Stimulated activated CD4-positive, alpha-beta T cell treated with anti-CD3 and anti-CD28 coated beads, Interleukin-4, amount 100 ng/mL, for 48 hours (primary cell): ENCODE results near the gene MARK2.

ENCODE experiments used
- DNase-seq, 2 donors: peaks; one replicate each; pipeline ENCODE4 v3.0.0-alpha.2; 2020; ENCODE audit warnings: low read depth in 2 of 2

The MARK2 gene

DNA sequence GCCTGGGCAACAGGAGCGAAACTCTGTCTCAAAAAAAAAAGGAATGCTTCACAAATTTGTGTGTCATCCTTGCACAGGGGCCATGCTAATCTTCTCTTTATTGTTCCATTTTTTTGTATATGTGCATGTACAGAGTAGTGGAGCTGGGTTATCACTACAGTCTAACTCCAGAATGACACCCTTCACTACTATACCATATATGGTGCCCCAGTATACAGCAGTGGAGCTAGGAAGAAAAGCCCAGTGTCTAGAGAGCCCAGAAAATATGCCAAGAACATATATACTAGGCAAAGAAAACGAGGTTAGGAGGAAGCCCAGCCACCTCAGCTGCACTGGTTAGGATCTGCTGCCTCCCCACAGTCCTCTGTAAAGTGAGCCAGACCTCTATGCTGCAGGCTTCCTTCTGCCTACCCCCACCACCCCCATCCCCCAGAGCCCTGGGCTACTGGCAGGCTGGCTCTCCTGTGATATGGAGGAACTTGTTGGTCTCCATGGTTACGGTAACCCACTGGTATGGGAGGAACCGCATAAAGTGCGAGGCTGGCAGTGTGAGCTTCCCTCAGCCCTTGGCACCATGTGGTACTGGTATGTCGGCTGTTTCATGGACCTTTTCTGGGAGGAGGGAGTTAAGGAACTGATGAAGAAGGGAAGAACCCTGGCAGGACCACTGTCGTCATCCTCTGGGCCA is 43.8 kb downstream of the MARK2 start:
- DNase-seq, result no peak

DNA sequence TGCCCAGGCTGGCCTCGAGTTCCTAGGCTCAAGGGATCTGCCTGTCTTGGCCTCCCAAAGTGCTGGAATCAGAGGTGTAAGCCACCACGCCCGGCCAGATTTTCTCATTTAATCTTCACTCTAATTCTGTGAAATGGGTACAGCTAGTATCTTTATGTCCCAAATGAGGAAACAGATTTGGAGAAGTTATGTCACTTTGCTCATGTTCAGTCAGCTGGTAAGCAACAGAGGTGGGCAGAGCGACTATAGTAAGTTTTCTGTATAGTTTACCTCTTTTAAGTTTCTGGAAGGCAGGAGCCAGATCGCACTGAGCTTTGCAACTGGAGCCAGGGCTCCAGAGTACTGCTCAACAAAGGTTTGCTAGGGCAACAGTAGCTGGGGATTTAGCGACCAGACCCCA is 44.9 kb downstream of the MARK2 start:
- no peak for DNase-seq

DNA sequence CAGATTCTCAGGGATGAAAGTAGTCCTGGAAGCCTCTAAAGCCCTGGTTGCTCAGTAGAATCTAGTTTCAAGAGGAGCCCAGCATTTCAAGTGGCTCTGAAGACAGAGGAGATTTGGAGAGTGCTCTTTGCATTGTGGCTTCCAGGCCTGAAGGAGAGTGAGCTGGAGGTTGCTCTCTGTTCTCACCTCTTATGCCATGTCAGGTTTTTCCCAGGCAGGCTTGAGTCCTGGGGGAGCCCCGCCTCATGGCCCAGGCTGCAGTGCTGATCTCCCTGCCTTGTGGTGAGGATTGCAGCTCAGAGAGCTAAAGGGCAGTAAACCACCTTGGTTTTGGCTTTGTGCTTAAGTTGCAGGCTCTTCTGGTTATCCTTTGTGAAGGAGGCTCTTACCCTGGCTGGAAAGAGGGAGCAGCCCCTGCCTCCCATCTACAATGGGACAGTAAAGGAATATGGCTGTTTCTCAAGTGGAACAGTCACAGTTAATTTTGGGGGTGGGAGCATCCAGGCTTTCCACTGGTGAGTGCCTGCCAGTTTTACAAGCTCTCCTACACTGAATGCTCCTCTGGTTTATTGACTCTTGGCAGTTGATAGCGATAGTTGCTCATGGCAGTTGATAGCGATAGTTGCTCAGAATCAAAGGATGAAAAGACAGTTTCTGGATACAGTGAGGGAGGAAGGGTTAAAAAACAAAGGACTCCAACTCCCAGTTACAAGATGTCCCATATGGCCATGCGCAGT is 45.5 kb downstream of the MARK2 start:
- DNase-seq, result no peak

DNA sequence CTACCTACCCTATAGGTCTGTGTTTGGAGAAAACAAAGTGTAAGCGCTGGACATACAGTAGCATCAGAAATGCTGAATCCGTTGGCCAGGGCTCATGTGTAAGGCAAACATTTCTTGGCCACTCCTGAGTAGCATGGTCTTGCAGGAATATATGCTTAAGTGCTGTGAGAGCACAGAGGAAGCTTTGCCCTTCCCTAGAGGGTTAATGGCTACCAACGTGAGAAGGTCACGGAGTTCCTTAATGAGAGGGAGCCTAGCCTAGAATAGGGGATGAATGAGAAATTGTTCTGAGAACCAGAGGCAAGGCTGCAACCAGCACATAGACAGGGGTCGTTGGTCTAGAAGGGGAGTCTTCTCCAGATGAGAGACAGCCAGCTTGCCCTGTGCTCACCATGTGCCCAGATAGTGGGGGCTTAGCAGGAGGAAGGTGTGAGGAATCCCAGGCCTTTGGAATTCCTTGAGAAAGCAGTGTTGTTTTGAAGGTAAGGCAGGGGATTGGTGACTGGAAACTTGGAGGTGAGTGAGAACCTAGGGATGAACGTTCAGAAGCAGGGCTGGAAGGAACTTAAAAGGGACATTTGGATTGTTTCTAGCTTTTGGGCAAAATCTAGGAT is 48.6 kb downstream of the MARK2 start:
- no peak for DNase-seq

DNA sequence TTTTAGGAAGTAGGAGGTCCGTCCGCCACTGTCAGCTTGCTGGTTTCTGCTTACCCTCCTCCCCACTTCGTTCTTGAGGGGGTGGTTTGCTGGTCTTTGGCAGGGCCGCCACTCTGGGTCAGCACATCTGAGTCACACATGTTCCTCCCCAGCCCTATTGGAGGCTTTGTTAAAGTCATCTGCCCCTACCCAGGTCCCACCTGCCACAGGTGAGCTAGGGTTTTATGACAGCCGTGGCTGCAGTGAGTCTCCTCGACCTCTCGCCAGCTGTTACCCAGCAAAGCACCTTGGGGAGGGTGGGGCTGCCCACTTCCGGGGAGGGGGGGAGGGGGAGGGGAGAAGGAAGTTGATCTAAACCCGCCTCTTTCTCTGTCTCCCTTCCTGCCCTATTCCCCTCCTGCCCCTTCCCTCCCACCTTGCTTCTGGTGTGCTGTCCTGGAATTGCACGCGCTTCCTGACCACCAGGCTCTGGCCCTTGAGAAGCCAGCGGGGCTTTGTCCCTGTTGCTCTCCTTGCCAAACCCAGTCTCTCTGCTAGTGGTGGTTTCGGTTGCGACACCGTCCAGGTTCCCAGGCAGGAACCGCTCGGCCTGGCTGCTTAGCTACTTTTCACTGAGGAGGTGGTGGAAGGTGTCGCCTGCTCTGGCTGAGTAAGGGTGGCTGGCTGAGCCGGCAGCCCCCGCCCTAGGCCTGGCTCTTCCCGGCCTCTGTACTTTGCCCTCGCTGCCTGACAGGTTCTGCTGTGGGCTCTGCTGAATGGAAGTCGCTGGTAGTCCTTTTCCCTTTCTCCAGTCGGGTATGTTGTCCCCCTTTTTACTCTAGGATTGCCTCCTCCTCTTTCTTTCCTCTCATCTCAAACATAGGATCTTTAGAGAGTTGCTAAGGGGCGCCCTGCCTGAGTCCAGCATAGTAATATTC is 49.5 kb downstream of the MARK2 start:
- peak; percentile 37 to 54 for DNase-seq

DNA sequence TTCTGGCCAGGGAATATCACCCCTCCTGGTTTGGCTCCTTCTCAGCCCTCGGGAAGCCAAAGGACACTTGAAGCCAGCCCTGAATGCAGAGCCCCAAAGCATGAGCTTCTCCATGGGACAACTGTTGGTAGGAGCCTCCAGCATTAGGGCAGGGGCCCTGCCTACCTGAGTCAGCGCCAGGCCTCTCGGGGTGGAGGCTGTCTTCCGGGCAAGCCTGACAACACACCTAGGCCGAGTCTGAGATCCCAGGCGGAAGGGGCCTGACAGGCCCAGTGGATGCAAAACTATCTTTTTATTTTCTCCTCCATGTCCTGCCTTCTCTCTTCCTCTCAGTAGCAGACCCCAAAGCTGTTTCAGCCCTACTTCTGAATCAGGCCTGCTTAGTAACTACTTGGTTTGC is 50.4 kb downstream of the MARK2 start:
- no peak for DNase-seq

DNA sequence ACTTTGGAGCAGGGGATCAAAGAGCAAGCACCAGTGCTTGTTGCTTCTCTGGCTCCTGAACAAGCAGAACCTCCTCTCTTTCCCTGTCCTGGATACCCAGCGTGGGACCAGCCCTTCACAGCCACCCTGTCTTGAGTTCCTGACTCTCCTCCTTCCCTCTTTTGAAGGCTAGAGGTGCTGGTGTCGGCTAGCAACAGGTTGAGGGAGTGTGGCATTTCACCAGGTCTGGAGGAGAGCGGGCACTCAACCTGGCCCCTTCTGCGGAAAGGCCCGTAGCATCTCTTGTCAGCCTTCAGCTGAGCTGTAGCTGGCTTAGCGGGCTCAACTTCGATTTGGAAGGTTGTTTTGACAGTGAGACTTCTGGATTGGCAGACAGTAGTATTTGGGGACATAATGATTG is 51.5 kb downstream of the MARK2 start:
- DNase-seq, result no peak

DNA sequence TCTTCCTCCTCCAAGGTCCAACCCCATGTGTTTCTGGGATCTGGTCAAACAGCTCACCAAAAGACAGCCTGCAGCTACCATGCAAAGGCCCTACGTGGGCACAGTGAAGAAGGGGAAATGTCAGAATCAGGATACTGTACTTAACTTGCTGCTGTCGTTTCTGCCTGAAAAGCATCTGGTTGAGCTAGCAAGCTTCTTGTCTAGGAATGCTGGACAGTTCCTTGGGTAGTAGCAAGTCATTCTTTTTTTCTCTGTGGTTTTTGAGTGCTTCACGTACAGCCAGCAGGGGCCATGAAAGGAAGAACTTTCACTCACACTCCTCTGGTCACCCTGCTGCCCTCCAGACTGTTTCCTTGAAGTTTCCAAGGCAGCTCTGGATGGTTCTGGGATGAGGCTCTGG is 53.3 kb downstream of the MARK2 start:
- DNase-seq, result no peak

DNA sequence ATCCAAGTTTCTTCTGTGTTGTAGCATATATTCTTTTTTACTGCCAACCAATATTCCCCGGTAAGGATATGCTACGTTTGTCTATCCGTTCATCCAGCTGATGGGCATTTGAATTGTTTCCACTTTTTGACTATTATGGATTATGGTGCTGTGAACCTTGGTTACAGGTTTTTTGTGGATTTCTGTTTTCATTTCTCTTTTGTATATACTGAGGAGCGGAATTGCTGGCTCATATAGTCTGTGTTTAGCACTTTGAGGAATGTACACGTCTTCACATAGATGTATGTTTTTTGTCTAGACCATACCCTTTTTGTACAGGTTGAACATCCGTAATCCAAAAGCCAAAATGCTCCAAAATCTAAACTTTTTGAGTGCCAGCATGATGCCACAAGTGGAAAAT is 54.4 kb downstream of the MARK2 start:
- no peak for DNase-seq

DNA sequence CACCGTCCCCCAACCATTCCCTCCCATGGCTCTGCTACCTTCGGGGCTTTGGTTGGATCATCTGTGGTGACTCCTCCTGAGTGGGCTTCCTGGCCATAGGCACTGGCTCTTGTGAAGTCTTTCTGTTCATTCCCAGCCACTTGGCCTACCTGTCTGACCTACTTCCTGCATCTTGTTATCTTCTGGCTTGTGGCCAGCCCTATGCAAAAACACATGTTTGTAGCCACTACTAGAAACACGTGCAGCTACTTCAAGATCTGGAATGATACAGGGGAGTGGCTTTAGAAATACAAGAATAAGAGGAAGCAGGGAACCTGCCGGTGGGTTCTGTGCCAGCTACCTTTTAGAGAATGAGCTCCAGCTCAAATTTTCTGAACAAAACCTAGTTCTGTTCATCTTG is 57.2 kb downstream of the MARK2 start:
- DNase-seq, result no peak

DNA sequence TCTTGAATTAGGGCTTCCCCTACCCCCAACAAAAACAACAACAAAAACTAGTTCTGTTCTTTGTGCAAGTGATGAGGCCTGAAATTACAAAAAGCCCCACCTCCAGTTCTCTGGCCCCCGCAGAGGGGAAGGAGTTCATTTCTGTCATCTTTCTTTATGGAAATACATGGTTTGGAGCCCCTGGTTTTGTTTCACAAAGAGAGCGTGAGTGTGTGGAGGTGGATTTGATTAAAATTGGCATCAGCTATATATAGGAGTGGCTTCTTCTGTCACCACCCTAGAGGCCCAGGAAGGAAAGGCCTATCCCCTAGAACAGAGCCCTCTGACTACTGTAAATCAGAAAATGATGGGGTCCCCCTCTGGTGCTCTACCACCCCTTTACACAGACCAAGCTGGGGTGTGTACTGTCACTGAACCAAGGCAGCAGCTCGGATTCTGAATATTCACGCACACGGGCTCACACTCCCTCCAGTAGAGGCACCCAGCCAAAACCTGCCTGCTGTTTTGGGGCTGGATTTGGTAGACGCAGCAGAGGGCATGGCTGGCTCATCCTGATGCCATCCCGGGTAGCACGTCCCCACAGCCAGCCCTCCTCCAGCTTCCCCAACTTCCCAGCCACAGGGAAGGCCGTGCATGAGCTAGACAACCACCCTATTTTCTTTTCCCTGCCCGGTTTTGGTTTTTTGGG is 58.7 kb downstream of the MARK2 start:
- DNase-seq, result no peak

DNA sequence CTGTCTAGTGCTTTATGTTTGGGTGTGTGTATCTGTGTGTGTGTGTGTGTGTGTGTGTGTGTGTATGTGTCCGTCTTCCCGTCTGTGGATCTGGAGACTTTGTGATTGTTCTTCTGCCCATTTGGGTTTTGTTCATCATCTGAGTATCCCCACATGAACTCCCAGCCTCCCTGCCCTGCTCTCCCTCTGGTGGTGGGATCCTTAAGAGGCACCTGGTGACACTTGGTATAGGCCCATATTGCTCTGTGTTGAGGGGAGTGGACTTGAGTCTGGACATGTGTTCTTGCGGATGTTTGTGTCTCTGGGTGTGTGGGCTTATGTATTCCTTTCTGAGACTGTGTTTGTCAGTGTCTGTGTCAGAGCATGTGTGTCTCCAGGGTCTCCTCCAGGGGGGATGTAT is 62.8 kb downstream of the MARK2 start:
- DNase-seq, result no peak

DNA sequence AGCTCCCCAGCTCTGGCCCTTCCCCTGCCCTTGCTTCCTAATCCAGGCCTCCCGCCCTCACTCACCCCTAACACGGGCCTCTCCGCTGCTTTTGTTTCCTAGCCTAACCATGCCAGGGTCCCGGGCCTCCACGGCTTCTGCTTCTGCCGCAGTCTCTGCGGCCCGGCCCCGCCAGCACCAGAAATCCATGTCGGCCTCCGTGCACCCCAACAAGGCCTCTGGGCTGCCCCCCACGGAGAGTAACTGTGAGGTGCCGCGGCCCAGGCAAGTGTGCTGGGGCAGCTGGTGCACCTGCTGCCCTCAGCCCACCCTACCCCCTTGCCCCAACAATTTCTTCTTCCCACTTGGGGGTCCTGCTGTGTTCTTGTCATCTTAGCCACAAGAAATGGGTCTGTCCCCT is 65.0 kb downstream of the MARK2 start:
- DNase-seq, result no peak

DNA sequence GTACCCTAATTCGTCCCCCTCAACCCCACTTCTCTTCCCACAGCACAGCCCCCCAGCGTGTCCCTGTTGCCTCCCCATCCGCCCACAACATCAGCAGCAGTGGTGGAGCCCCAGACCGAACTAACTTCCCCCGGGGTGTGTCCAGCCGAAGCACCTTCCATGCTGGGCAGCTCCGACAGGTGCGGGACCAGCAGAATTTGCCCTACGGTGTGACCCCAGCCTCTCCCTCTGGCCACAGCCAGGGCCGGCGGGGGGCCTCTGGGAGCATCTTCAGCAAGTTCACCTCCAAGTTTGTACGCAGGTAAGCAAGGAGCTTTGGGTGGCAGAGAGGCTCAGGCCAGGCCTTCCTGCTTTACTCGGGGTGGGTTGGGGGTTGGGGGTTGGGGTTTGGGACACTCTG is 65.8 kb downstream of the MARK2 start:
- no peak for DNase-seq

DNA sequence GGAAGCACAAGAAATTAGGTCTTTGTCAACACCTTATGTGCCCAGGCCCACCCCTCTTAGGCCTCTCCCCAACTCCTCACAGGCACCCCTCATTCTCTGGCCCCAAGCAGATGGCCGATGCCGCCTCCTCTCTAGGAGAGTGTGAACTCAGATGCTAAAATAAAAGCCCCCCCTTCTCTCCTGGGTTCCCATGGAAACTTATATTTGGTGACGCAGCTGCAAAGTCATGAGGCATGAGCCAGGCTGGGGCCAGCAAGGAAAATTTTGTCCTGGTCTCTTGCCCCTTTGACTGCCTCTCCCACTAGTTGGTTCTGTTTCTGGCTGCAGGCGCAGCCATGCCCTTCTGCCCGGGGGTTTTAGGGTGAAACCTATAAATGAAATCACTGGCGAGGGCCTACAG is 66.3 kb downstream of the MARK2 start:
- no peak for DNase-seq

DNA sequence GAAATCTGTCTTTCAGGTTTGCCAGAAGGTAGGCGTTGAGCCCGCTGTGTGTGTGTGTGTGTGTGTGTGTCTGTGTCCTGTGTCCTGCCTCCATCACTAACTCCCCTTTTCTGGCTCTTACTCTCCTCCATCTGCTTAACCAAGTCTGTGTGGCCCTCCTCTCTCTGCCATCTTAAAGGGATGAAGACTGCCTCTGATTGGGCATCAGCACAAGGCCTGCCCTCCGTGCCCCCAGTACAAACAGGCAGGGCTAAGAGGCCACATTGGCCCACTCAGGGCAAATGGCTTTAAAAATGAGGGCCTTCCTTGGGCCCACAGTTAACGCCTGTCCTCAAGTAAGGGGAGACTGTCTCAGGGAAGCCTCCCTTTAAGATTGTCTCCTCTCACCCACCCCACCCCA is 67.2 kb downstream of the MARK2 start:
- no peak for DNase-seq

DNA sequence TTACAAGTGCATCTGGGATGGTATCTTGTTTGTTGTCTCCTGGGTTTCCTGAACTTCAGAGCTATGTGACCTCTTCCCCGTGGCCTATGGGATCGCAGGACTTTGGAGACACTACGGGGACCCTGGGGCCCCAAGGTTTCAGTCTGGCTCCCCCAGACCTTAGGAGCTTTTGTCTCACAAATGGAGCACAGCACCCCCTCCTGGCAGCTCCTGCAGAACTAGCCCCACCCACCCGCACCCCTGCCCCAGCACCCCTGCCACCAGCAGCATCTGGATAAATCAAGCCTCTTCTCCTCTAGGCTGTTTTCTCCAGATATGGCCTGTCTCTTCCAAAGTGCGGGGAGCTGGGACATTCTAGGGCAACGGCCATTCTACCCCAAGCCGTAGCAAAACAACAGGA is 67.7 kb downstream of the MARK2 start:
- DNase-seq, result peak; percentile 32 to 37

DNA sequence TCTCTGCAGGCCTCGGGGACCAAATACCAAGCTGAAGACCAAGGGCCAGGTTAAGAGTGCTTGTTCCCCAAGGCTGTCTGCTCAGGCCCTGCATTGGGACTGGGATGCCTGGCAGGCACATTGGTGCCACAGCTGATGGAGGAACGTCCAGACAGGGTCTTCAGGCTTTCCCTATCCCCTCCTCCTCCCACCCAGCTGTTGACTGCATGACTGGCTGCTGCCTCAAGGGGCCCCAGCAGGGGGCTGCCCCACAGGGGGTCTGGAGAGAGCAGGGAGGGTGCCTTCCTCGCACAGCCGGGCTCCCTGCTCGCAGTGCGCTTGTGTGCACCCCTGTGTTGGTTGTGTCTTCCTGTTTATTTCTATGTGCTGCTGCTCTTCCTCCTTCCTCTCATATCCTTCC is 68.2 kb downstream of the MARK2 start:
- DNase-seq, result no peak

DNA sequence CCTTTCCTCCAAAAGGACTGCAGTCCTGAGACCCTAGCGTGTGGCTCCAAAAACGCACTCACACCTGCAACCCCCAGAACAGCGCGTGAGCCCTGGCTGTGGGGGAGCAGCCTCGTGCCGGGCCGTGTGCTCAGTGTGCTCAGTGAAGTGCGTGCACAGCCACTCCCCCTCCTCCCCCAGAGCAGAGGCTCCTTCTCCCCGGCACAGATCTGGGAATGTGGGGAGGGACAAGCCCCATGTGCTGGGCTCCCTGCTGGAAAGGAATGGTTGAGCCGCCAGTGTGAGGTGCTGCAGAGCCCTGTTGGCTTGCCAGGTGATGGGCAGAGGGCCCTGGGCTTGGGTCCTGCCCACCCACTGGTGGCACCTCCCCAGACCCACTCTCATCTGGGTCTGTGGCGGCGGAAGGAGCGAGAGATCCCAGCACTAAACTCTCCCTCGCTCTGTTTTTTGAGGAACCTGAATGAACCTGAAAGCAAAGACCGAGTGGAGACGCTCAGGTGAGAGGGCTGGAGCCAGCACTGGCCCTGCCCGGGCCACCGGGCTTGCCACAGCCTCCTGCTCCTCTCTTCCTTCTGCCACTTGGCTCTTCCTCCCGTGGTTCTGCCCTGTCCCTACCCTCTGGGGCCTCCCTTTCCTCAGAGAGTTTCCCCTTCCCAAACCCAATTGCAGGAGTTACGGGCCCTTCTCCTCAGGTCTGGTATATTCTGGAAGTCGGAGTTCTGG is 69.1 kb downstream of the MARK2 start:
- no peak for DNase-seq

DNA sequence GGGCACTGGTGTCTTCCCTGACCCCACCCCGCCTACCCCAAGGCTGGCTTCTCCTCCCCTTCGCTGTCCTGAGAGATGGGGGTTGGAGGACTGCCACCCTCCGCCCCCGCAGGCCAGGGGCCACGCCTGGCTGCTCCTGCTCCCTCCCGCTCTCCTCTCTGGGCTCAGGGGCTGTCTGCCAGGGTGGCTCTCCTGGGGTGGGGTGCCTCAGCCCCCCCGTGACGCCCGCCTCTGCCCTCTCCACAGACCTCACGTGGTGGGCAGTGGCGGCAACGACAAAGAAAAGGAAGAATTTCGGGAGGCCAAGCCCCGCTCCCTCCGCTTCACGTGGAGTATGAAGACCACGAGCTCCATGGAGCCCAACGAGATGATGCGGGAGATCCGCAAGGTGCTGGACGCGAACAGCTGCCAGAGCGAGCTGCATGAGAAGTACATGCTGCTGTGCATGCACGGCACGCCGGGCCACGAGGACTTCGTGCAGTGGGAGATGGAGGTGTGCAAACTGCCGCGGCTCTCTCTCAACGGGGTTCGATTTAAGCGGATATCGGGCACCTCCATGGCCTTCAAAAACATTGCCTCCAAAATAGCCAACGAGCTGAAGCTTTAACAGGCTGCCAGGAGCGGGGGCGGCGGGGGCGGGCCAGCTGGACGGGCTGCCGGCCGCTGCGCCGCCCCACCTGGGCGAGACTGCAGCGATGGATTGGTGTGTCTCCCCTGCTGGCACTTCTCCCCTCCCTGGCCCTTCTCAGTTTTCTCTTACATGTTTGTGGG is 69.9 kb downstream of the MARK2 start:
- no peak for DNase-seq
